Activated T-cell treated with anti-CD3 and anti-CD28 coated beads, Interleukin-2, amount 50 U/mL, for 48 hours (primary cell): ENCODE data around the gene NUP205.
"Not testable (repeated sequence)": the region's sequence is repeated elsewhere in the genome, so short reads cannot be mapped to it uniquely, and the experiment has no call there.

Source experiments
- DNase-seq, 2 experiments: peaks; one replicate each; pipeline ENCODE4 v3.0.0-alpha.2; 2020

The NUP205 gene

DNA sequence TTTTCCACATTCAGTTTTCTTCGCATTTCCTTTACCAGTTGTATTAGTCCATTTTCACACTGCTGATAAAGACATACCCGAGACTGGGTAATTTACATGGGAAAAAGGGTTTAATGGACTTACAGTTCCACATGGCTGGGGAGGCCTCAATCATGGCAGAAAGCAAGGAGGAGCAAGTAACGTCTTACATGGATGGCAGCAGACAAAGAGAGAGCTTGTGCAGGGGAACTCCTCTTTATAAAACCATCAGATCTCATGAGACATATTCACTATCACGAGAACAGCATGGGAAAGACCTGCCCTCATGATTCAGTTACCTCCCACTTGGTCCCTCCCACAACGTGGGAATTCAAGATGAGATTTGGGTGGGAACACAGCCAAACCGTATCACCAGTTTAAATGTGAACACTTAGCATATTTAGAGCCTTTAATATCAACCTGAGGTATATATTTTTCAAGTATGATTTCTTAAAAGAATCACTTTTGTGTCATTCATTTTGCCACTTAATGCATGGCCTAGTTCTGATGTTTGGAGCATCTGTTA, 111.2 kb downstream of the NUP205 start:
- not testable (repeated sequence) for DNase-seq

DNA sequence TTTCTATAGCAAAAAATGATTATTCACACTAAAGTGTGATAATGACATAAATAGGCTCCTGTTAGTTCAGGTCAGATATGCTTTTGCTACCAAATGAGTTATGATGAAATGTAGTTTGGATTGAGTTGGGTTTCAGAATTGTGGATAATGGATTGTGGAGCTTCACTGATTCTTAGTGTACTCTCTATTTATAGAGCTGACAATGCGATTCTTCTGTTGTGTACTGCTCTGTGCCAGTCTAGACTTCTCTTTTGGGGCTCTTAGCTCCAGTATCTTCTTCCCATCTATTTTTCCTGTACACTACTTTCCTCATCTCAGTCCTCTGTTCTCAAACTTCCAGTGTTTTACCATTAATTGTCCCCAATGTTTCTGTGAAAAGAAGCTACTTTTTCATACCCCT, 112.1 kb downstream of the NUP205 start:
- DNase-seq = no peak

- DNase-seq = no peak
Observed at GRCh38 chr7:135670179-135670578, 112.5 kb downstream of the NUP205 start.

DNA sequence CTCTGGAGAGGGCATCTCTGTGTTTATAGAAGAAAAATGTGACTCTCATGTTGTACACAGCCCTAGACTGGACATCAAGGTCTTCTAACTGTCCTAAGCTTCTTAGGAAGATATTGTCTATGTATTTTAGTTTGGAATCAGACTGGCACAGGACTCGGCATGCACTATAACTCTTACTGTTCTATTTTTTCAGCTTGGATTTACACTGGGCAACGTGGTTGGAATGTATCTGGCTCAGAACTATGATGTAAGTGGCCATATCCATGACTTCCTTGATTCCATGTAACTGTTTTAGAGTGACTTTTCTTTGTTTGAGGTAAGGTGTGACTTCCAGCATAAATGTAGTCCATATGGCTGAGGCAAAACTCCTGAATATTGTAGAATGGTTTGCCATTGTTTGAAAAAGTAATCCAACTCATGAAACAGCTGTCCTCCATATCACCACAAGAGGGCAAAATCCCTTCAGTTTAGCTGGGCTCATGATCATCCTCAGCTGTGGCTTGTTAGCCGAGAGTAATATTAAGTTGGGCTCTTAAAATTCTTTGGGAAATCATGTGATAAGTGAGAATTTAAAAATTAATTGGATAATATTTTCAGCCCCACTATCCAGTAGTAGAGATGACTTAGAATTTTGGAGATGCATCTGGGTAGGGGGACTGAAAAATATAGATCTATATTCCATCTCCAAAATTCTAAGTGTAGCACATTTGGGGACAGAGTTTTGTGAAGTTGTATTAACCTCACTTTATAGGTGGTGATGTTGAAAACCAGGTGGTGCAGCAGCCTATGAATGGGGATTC, 115.0 kb downstream of the NUP205 start:
- DNase-seq = no peak

DNA sequence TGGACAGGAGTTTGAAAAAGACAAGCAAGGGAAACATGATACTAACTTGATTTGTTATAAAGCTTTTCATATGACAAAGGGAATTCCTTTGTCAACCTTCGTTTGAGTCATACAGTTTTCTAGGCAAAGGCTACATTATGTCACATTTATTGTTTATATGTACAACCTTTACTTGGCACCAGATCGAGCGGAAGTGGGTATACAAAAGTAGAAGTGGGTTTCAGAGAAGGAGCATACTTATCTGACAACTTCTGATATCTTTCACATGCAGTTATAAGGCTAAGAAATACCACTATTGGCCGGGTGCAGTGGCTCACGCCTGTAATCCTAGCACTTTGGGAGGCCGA, 115.6 kb downstream of the NUP205 start:
- DNase-seq = no peak

GRCh38 chr7:135678612-135679575, 121.2 kb downstream of the NUP205 start:
- no peak for DNase-seq

- DNase-seq = no peak
Observed at GRCh38 chr7:135681762-135682161, 124.0 kb downstream of the NUP205 start.

- no peak for DNase-seq
Observed at GRCh38 chr7:135682191-135682590, 124.5 kb downstream of the NUP205 start.

DNA sequence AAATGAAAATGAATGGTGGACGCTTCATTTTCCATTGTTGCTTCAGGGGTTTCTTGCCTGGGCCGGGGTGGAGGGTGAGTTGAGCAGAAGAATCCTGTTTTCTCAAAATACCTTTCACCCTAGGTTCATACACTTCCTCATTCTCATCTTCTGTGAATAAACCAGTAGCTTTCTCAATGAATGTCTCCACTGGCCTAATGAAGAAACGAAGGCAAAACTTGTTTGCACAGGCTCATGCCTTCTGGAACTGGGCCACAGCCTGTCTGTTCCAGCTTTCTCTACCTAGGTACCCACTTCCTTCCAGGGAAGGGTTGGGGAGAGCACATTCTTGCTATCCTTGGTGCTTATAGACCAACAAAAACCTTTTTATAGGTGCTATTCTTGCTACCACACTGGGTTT, 125.9 kb downstream of the NUP205 start:
- DNase-seq = no peak

DNA sequence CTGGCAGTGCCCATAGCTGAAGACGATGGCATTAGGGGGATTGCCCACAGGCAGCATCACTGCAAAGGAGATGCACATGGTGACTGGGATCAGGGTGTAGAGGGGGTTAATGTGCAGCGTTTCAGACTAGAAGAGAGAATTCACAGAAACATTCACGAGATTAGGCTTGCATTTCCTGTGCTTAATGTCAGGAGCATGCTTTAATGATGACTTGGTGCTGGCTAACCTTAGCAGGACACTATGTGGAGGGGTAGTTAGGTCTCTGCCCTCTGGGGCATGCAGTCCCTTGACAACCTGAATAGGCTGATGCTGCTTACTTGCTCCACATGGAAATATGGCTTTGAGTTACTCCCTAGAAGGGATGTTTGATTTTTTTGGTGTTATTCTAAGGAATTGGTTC, 126.4 kb downstream of the NUP205 start:
- DNase-seq = no peak

GRCh38 chr7:135684699-135685098, 127.0 kb downstream of the NUP205 start:
- DNase-seq = no peak

DNA sequence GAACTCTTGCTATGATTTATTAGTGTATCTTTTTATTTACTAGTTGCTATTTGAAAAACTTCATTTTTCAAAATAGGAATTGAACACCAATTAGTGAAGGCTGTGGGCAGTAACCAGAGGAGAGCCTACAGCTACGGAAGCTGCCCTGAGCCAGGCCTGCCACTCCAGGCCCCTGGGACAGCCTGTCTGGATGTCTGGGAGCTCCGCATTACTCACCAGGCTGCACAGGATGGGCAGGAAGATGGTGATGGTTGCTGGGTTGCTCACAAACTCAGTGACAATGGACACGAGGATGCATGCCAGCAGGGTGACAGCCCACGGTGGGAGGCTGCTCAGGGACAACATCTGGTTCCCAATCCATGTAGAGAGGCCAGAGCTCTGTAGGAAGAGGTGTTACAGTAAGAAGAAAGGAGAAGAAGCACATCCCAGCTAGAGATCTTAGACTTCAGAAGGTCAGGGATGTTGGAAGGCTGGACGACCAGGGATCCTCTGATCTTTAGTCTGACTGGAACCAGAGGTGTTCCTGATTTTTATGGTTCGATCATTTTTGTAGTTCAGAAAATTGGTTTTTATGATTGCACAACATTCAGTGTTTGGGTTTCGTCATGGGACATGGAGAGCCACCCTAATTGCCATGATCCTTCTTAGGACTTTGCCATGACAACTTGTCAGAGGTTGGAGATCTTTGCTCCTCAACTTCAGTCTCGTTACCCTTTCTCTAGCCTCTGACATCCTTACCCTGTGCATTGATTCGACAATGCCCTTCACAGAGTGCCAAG, 127.8 kb downstream of the NUP205 start:
- no peak for DNase-seq

DNA sequence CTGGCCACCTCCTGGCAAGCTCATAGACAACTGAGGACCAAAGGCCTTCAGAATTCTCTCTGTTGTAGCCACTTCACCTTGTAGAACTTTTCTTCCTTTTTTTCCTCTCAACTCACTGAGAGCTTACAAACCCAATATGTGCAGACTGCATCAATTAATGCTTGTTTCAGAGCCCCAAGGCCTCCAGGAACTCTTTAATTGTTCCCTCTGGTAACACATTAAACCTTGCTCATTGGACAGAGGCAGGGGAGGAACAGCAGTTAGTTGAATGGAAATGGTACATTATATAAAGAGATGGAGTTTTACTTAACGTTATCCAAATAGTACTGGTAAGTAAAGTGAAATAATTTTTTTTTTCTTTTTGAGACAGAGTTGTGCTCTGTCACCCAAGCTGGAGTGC, 129.7 kb downstream of the NUP205 start:
- no peak for DNase-seq

GRCh38 chr7:135690566-135690965, 132.8 kb downstream of the NUP205 start:
- DNase-seq = no peak

GRCh38 chr7:135692055-135692454, 134.3 kb downstream of the NUP205 start:
- DNase-seq = no peak

- not testable (repeated sequence) for DNase-seq
Observed at GRCh38 chr7:135692606-135693005, 134.9 kb downstream of the NUP205 start.

DNA sequence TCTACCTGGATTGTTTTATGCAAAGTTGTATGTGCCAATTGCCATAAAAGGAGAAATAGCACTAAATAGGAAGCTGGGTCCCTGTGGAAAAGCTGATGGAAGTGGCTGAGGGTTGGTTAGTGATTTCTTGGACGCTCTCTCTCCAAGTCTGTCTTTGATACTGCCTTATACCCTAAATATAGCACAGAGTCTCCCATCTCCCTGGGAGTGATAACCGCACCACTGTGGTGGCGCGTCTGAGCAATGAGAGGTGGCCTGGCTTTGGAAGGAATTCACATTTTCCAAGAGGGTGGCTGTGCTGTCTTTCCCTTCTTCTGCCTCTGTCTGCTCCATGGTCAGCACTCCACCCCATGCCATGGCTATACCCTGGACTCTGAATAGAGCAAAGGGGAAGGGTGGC, 135.8 kb downstream of the NUP205 start:
- no peak for DNase-seq

DNA sequence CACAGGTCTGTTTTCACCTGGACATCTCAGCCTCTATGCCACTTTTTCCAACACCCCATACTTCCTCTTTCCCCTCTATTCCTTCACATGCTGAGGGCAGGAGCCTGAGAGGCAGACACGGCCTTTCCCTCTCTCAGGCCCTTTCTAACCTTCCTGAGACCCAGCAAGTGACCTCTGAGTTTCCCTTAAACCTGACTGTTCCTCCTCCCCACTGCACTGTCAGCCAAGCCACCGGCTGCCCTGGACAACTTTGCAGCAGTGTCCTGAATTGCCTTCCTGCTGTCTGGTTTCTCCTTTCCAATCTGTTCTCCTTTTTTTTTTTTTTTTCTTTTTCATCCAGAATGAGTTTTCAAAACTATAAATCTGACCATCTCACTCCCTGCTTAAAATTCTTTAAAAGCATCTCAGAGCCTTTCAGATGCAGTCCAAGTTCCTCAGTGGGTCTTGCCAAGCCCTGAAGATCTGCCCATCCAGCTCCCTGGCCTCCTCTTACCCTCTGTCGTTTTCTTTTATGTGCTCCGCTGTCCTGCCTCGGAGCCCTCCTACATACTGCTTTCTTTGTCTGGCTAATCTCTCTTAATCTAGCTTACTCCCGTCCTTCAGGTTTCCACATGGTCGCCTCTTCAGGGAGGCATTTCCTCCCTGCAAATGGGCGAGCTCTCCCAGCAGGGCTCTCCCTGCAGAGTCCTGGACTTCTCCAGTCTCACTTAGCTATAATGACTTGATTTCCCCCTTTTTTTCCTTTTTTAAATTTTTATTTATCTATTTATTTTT, 139.7 kb downstream of the NUP205 start:
- no peak for DNase-seq
